Measurements from ENCODE around the gene CD164L2.
"Not testable (repeated sequence)": the region's sequence is repeated elsewhere in the genome, so short reads cannot be mapped to it uniquely, and the experiment has no call there.

Gene CD164L2

DNA sequence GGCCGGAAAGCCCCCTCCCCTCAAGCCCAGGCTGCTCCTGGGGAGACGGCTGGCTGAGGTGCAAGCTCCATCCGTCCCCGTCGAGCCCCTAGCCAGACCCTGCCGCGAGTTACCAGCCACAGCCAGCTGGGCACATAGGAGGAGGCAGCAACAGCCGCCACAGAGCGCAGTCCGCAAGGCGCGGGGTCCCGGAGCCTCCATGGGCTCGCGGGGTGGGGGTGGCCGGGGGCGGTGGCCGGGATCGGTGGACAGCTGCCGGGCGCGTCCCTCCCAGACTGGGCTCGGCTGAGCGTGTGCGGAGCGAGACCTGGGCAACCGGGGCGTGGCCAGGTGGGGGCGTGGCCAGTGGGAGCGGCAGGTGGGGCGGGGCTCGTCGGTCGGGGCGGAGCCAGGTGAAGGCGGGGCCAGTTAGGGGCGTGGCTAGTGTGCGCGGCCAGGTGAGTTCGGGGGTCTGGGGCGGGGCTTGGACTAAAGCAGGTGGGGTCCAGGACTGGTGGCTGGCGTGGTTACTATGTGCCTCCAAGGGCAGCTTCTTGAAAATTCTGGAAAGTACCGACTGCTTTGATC lies at the start of gene CD164L2:
TSS of gene CD164L2 (minus strand) at position 295 of the 567 bp plus-strand sequence. CDS start at position 201, 94 bp downstream.
- no peak for DNase-seq (ENCODE audit: low read depth in 3 of 3, low spot score in 1 of 3)

DNA sequence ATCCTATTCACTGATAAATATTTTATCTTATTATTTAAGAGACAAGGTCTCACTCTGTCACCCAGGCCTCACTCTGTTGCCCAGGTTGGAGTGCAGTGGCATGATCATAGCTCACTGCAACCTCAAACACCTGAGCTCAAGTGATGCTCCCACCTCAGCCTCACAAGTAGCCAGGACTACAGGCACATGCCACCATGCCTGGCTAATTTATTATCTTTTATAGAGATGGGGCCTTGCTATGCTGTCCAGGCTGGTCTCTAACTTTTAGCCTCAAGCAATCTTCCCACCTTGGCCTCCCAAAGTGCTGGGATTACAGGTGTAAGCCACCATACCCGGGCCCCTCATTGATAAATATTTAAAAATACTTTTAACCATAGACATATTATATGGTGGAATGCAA lies 49.6 kb upstream of the CD164L2 start:
- not testable (repeated sequence) for DNase-seq (ENCODE audit: low read depth in 3 of 3, low spot score in 1 of 3)

DNA sequence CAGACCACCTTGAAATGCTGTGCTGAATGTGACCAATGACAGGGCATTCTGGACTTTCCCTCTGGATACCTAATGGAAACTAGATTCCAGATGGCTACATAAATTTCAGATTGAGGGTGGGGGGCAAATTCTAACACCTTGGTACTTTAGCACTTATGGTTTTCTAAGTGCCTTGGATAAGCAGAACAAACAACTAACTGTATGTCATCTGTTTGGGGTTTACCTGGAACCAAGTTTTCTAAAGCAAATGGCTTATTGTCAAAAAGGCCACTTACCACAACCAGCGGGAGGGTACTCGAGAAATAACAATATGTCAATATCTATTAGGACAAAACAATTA lies 48.4 kb upstream of the CD164L2 start:
- no peak for DNase-seq (ENCODE audit: low read depth in 3 of 3, low spot score in 1 of 3)

DNA sequence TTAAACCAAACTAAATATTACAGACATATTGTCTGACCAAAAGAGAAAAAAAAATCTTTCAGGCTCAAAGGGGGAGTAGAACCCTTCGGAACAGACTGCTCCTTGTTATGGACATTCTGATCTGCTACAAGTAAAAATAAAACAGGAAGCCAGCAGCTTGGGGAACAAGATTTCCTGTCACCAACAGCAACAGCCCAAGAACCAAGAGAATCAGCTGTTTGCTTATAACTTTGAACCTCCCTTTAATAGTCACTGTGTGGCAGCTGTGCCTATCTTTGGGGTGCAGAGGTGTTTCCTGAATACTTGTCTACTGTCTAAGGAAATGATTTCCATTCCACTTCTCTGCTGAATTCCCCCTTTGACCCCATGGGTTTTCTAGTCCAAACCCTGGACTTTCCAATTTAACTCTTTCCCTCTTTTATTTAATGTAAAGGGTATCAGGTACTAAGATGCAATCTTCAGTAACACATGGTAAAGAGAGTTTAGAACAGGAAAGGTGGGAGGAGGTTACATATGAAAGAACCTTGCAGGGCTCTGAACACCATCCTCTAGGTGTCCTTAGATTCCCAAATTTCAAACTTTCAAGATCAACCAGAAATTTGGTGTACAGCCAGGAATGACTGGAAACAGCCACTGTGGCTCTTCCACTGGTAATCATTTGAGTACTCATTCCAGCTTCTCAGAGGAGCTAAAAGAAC lies 47.9 kb upstream of the CD164L2 start:
- DNase-seq (ENCODE audit: low read depth in 3 of 3, low spot score in 1 of 3): no peak

DNA sequence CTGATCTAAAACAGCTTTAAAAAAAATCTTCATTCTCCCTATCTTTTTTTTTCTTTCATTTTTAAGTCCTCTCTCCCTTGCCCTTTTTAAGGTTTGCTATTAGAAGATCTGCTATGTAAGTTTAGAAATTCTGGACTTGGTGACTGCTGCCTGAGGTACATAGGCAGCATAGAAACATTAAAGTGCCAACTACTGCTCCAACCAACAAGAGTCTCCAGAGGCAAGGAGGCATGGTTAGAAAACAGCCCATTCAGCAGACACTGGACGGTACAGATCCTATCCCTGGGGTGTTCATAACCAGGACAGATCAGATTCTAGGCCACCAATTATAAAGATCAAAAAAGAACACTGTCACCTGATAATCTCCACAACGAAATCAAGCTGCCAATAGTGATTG lies 45.9 kb upstream of the CD164L2 start:
- DNase-seq (ENCODE audit: low read depth in 3 of 3, low spot score in 1 of 3): no peak

- DNase-seq (ENCODE audit: low read depth in 3 of 3, low spot score in 1 of 3): no peak
These were observed 45.3 kb upstream of the CD164L2 start for GRCh38 chr1:27428316-27429028.

- no peak for DNase-seq (ENCODE audit: low read depth in 3 of 3, low spot score in 1 of 3)
These were observed 44.7 kb upstream of the CD164L2 start for GRCh38 chr1:27427816-27428315.

DNA sequence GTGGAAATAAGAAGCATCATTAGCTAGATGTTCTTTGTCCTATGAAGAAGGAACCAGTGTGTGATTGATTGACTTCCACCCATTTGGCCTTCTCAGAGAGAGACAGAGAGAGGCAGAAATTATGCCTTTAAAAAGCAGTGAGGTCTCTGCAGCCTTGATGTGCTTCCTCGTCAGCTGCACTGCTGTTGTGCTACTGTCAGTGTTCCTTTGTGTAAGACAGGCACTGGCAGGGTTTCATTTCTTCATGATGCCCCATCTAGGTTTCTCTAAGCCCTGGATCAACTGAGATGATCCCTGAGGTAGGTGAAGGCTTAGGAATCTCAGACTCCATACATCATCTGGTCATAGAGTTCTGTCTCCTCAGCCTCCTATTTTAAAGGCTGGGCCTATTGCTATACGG lies 44.2 kb upstream of the CD164L2 start:
- no peak for DNase-seq (ENCODE audit: low read depth in 3 of 3, low spot score in 1 of 3)

GRCh38 chr1:27423709-27424108 lies 40.6 kb upstream of the CD164L2 start:
- DNase-seq (ENCODE audit: low read depth in 3 of 3, low spot score in 1 of 3): no peak

DNA sequence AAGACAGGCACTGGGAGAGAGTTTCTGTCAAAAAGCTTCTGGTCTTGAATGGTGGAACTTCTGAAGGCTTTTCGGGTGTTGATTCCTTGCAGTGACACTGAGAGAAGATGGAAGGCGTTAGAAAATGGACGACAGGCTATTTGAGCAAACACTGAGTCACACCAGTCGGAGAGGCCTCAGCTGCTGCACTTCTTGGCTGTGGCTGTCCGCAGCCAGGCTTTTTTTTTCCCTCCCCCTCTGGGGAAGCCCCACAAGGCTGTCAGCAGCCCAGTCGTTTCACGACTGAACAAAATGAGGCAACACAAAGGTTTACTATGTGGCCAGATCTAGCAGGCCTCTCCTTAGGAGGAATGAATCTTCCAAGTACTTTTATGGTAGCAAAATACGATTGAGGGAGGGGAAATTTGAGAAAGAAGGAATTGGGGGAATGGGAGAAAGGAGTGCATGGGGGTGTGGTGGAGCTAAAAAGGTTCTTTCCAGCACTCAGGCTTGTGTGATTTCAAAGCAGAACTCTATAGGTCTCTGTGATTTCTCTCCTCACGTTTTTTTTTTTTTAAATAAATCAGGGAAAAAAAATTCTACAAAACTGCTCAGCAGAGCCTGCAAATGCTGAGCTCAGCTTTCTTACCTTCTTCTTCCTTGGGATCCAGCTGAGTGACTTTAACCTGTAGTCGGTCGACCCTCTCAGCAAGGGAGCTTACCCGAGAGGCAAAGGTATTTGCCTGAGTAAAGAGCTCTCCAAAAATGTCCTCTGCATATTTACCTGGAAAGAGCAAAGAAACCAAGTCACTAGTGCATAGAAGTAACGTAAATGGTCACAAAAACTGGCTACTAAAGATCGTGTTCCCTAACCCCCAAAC lies 35.4 kb upstream of the CD164L2 start:
- no peak for DNase-seq (ENCODE audit: low read depth in 3 of 3, low spot score in 1 of 3)

DNA sequence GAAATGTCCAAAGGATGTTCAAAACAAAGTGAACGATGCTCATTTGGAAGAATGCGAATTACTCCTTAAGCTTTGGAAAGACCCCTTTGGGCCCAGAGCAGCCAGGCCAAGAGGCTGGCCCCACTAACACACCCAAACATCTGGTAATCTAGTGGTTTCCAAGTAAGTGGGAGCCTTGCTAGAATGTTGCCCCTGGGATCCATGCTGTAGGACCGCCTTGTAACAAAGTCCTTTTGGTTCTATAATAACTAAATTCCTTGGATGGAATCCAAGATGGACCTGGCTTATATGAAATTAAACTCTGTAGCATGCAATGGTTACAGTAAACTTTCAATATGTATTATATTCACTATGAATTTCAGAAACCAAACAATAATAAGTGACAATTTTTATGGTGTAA lies 34.6 kb upstream of the CD164L2 start:
- no peak for DNase-seq (ENCODE audit: low read depth in 3 of 3, low spot score in 1 of 3)

DNA sequence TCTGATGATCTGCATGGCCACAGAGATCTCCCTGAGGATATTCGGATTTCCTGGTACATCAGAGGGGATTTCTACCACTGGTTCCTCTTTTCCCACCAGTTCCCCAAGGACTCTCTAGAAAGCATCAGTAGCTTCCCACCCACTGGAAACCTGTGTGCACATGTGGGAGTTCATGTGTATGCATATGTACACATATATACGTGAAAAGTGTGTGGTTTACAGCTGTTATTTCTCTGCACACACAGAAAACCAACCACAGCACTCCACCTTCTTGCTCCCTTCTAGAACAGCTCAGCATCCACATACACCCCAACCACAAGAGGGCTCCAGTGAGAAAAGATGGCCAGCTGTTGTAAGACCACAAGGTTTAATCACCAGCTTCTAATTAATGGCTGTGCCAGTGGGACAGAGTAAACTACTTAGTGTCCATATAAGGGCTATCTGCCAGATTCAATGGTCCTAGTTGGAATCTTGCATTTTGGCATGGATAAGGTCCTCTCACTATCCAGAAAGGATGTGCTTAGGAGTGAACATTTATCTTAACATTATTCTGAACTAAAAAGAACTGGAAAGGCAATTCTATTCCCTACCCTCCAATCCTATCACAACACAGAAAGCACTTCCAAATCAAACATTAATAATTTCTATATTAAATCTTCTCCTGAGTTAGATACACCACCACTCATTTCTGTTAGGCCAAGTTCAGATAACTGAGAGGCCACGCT lies 33.4 kb upstream of the CD164L2 start:
- DNase-seq (ENCODE audit: low read depth in 3 of 3, low spot score in 1 of 3): no peak

DNA sequence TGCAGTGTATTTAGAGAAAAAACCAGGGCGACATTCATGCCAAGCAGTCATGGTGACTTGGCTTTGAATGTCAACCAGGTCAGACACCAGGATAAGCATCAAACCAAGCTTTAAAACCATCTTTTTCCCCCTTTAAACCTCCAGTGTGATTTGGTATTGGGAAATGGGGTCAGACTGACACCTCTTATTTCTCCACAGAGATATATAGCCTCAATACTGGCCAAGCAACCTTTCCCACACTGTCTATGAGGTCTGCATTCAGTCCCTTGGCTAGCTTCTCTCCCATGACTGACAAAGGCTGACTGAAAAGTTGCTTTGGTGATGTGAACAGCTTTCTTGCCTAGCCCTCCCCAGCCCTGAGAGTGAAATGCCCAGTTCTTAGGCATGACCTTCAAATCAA lies 31.0 kb upstream of the CD164L2 start:
- DNase-seq (ENCODE audit: low read depth in 3 of 3, low spot score in 1 of 3): no peak

GRCh38 chr1:27413004-27413403 lies 29.9 kb upstream of the CD164L2 start:
- DNase-seq (ENCODE audit: low read depth in 3 of 3, low spot score in 1 of 3): no peak

DNA sequence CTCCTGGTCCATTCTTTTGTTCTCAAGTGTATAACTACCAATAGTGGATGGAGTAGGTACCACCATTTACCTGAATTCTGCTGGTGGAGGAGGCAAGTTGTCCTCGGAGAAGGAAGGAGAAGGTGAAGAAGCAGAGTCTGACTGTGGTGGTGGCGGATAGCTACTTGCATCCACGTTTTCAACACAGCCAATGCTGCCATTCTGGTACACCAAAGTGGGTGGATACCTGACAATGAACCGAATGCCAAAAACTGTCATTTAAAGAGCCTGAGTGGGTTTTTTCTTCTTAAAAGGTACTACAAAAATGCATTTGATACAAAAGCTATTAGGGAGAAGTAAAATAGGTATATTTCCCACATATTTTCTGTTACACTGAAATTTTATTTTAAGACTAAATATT lies 29.4 kb upstream of the CD164L2 start:
- no peak for DNase-seq (ENCODE audit: low read depth in 3 of 3, low spot score in 1 of 3)

DNA sequence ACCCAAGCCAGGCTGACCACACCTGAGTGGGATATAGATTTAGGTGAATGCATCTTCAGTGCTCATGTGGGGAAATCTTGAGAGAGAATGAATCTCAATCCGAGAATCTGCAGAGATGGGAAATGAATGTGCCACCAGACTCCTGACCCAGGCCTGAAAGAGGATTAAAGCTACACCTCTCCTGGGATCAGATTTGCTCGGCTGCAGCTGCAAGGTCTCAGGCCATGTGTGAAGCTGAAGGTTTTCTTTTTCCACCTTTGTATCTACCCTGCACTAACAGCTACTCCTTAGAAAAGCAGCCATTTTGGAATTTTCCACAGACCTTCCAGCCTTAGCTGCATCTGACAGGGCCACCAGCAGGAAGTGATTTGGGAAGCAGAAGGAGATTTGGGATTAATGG lies 27.6 kb upstream of the CD164L2 start:
- no peak for DNase-seq (ENCODE audit: low read depth in 3 of 3, low spot score in 1 of 3)

DNA sequence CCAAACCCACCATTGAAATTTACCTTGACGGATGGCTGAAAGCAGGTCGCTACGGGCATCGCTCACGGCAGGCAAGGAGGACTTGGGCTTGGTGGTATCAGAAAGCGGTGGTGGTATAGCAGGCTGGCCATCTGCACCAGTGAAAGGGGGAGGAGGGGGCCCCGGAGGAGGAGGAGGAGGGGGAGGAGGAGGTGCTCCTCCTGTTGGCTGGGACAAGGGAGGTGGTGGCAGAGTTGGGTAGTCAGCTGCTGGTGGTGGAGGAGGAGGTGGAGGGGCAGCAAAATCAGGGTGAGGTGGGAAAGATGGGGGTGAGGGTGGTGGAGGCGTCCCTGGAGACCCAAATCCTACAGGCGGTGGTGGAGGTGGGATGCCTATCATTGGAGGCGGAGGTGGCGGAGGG lies 26.5 kb upstream of the CD164L2 start:
- no peak for DNase-seq (ENCODE audit: low read depth in 3 of 3, low spot score in 1 of 3)

DNA sequence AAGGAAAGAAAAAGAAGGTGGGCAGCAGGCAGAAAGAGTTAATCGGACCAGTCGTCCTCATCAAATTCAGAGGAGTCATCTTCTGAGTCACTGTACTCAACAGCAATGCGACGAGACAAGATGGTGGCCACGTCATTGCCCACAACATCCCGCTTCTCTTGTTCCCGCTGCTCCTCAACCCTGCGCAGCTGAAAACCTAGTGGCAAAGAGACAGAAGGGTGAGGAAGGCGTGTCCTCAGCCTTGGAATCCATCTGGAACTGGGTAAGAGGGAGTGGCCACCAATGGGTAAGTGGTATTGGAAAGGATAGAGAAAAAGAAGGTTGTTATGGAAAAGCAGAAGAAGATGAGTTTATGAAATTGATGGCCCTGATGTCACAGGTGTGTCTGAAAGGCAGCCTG lies 25.0 kb upstream of the CD164L2 start:
- DNase-seq (ENCODE audit: low read depth in 3 of 3, low spot score in 1 of 3): no peak

- not testable (repeated sequence) for DNase-seq (ENCODE audit: low read depth in 3 of 3, low spot score in 1 of 3)
These were observed 23.7 kb upstream of the CD164L2 start for GRCh38 chr1:27406791-27407190.

DNA sequence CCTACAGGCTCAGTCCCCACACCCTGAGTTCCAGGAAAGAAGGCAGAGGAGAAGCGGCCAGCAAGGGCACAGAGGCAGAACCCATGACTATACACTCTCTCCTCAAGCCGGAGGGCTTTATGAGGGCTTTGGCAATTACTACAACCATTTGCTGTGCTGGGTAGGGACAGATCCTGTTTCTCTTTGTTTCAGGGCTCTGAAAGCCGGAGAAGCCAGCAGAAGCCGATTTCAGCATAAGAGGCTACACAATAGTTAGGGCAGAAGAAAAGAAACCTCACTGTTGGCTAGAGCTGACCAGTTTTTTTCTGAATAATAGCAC lies 23.2 kb upstream of the CD164L2 start:
- DNase-seq (ENCODE audit: low read depth in 3 of 3, low spot score in 1 of 3): no peak

Data from stimulated activated CD4-positive, alpha-beta T cell treated with anti-CD3 and anti-CD28 coated beads, TNF-alpha, amount 100 ng/mL, for 1 hour (primary cell).